ENCODE data around the gene SH2B2. TPM values are rescaled to one million over a fixed set of nuclear protein-coding genes. Genes with fewer than 3 reads are reported as not detected.

Gene SH2B2
- polyA plus RNA-seq (2013): 64.0 and 68.7 TPM in 2 replicates

DNA sequence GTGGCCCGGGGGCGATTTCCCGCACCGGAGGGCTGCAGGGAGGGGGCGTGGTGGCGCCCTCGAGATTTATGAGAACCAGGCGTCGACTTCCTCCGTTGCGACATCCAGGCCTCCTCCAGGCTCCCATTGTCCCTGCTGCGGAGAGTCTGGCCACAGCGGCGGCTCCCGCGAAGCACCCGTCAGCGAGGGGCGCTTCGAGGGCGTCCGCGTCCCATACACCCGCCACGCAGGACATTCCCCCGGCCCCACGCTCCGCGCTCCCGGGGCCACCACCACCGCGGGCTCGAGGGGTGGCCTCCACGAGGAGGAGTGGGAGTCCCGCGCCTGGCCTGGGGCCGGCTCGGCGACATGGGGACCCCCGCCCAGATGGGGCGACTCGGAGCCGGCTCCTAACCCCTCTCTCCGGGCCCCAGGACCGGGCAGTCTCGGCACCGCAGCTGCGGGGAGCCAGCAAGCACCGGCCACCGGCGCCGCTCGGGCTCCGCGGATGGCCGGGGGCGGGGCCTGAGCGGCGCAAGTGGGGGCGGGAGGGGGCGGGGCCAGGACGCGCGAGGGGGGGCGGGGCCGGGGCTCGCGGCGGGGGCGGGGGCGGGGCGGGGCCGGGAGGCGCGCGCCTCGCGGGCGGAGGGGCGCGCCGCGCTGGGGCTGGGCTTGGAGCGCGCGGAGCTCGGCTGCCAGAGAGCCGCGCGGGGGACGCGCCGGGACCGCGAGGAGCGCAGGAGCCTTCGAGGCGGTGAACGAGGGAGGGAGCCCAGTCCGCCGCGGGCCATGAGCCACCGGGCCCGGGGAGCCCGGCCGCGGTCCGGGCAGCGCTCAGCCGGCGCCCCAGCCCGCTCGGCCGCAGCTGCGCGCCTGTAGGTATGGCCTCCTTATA lies at the start of gene SH2B2:
SH2B2 (plus strand) TSS at position 632 of the 874 bp plus-strand sequence. CDS start 13,683 bp downstream, outside the sequence.
- H3K9ac ChIP-seq (ENCODE audit: low read length): peak within 1 kb of the TSS; percentile 89
- H3K18ac ChIP-seq (ENCODE audit: low read length): peak within 1 kb of the TSS; percentile 97

DNA sequence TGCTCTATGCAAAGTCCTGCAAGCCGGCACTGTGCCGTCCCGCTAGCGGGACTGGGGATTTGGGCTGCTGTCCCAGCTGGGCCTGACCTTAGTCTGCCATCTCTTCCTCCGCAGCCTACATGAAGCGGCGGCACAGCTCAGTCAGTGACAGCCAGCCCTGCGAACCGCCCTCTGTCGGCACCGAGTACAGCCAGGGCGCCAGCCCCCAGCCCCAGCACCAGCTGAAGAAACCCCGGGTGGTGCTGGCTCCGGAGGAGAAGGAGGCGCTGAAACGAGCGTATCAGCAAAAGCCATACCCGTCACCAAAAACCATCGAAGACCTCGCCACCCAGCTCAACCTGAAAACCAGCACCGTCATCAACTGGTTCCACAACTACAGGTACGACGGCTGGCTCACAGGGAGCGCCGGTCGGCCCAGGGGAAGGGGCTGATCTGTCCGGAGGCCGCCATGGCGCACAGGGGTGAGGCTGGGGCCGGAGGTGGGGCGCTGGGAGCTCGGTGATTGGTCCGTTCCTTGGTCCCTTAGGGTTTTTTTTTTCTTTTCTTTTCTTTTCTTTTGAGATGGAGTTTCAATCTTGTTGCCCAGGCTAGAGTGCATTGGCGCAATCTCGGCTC lies 47.4 kb upstream of the SH2B2 start:
- peaks cover 1 to 2% of the 10 kb centered on the region in 2 experiments for H3K4me1 ChIP-seq (ENCODE audit: control insufficient read depth in 1 of 2, insufficient read depth in 2 of 2, low read length in 2 of 2)
- H3K9ac ChIP-seq (ENCODE audit: low read length): no peak overlapping the region
- no peak overlapping the region for H3K4ac ChIP-seq (ENCODE audit: low read depth, low read length)
- H2BK120ac ChIP-seq (ENCODE audit: insufficient read depth, low read length, poor library complexity): no peak overlapping the region
- no peak overlapping the region for H2AK5ac ChIP-seq (ENCODE audit: low read length)
- no peaks in the 10 kb centered on the region for H3K79me1 ChIP-seq (ENCODE audit: low read length)
- H2BK12ac ChIP-seq (ENCODE audit: low read length): no peak overlapping the region
- H3K27ac ChIP-seq (ENCODE audit: low read depth, low read length): no peak overlapping the region
- H3K4me2 ChIP-seq (ENCODE audit: low read length): no peak overlapping the region
- no peak overlapping the region for H3K18ac ChIP-seq (ENCODE audit: low read length)
- H3K4me3 ChIP-seq (ENCODE audit: low read depth, low read length): no peak overlapping the region
- WGBS (ENCODE audit: extremely low coverage, insufficient coverage, insufficient read length): no CpG with 5 or more reads among the region's 35 CpGs
- no peak overlapping the region for H4K12ac ChIP-seq (ENCODE audit: low read depth, low read length)
- no peaks in the 10 kb centered on the region for H3K9me3 ChIP-seq (ENCODE audit: insufficient read depth, low read depth, low read length)
- H3K79me2 ChIP-seq (ENCODE audit: control insufficient read depth, insufficient read depth, low read length, poor library complexity): no peaks in the 10 kb centered on the region
- H4K8ac ChIP-seq (ENCODE audit: low read depth, low read length): no peak overlapping the region
- H3K14ac ChIP-seq (ENCODE audit: low read length): no peak overlapping the region
- no peak overlapping the region for H3K23ac ChIP-seq (ENCODE audit: low read length)
- no peak overlapping the region for H2BK5ac ChIP-seq (ENCODE audit: low read depth, low read length, poor library complexity)
- no peaks in the 10 kb centered on the region for H3K27me3 ChIP-seq (ENCODE audit: insufficient read depth, low read length)
- DNase-seq: no peak
- no peak overlapping the region for H4K91ac ChIP-seq (ENCODE audit: low read depth, low read length)
- peaks cover 19 to 33% of the 10 kb centered on the region in 2 experiments for H3K36me3 ChIP-seq (ENCODE audit: control insufficient read depth in 1 of 2, insufficient read depth in 2 of 2, low read length in 2 of 2)
- no peak overlapping the region for H2AFZ ChIP-seq (ENCODE audit: insufficient read depth, low read length, poor library complexity)

More for the DNA sequence above, at the start of gene SH2B2:
- Histone ChIP-seq H3K79me1 (ENCODE audit: low read length) (peaks cover 17% of the 10 kb centered on the region), H4K91ac (ENCODE audit: low read depth, low read length) (peak within 1 kb of the TSS; percentile 100), H3K36me3 (ENCODE audit: control insufficient read depth in 1 of 2, insufficient read depth in 2 of 2, low read length in 2 of 2) (no peaks in the 10 kb centered on the region), H3K27ac (ENCODE audit: low read depth, low read length) (peak within 1 kb of the TSS; percentile 84), H2BK12ac (ENCODE audit: low read length) (peak within 1 kb of the TSS; percentile 32), H2AK5ac (ENCODE audit: low read length) (peak within 1 kb of the TSS; percentile 84), H3K14ac (ENCODE audit: low read length) (peak within 1 kb of the TSS; percentile 97), H4K12ac (ENCODE audit: low read depth, low read length) (peak within 1 kb of the TSS; percentile 90), H3K4me3 (ENCODE audit: low read depth, low read length) (peak within 1 kb of the TSS; percentile 79), H2BK120ac (ENCODE audit: insufficient read depth, low read length, poor library complexity) (peak within 1 kb of the TSS; percentile 97), H2AFZ (ENCODE audit: insufficient read depth, low read length, poor library complexity) (peak within 1 kb of the TSS; percentile 87), H3K4me2 (ENCODE audit: low read length) (peak within 1 kb of the TSS; percentile 93), H3K27me3 (ENCODE audit: insufficient read depth, low read length) (no peaks in the 10 kb centered on the region), H3K79me2 (ENCODE audit: control insufficient read depth, insufficient read depth, low read length, poor library complexity) (peaks cover 9% of the 10 kb centered on the region), H3K4me1 (ENCODE audit: control insufficient read depth in 1 of 2, insufficient read depth in 2 of 2, low read length in 2 of 2) (peaks cover 10 to 30% of the 10 kb centered on the region in 2 experiments), H2BK5ac (ENCODE audit: low read depth, low read length, poor library complexity) (peak within 1 kb of the TSS; percentile 94), H3K4ac (ENCODE audit: low read depth, low read length) (peak within 1 kb of the TSS; percentile 95), H3K23ac (ENCODE audit: low read length) (no peak within 1 kb of the TSS), H3K9me3 (ENCODE audit: insufficient read depth, low read depth, low read length) (peaks cover 3% of the 10 kb centered on the region), H4K8ac (ENCODE audit: low read depth, low read length) (peak within 1 kb of the TSS; percentile 98)
- peak; percentile 60 to 75 for DNase-seq
- WGBS (ENCODE audit: extremely low coverage, insufficient coverage, insufficient read length): no CpG with 5 or more reads among the region's 116 CpGs

DNA sequence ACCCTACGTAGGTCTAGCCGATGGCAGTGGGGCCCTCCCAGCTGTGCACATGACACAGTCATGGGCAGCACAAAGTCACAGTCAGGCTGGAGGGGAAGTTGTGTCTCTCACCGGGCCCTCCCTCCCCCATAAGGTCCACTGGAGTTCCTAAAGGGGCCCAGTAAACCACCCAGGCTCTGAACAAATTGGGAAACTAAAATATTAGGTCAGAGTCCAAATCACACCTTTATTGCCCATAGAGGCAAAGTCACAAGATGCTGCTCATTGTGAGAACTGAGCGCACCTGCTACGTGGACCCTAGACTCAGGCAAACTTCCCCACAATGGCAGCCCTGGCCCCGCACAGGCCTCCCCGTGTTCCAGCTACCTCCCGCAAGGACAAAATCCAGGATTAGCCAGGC lies 45.2 kb upstream of the SH2B2 start:
- Histone ChIP-seq H3K27me3 (ENCODE audit: insufficient read depth, low read length) (no peaks in the 10 kb centered on the region), H2BK120ac (ENCODE audit: insufficient read depth, low read length, poor library complexity) (no peak overlapping the region), H4K12ac (ENCODE audit: low read depth, low read length) (no peak overlapping the region), H3K23ac (ENCODE audit: low read length) (no peak overlapping the region), H2BK5ac (ENCODE audit: low read depth, low read length, poor library complexity) (no peak overlapping the region), H3K36me3 (ENCODE audit: control insufficient read depth in 1 of 2, insufficient read depth in 2 of 2, low read length in 2 of 2) (peaks cover 9 to 27% of the 10 kb centered on the region in 2 experiments), H3K4ac (ENCODE audit: low read depth, low read length) (no peak overlapping the region), H2AK5ac (ENCODE audit: low read length) (no peak overlapping the region), H2AFZ (ENCODE audit: insufficient read depth, low read length, poor library complexity) (no peak overlapping the region), H3K4me1 (ENCODE audit: control insufficient read depth in 1 of 2, insufficient read depth in 2 of 2, low read length in 2 of 2) (peaks cover 9 to 10% of the 10 kb centered on the region in 2 experiments), H3K79me2 (ENCODE audit: control insufficient read depth, insufficient read depth, low read length, poor library complexity) (no peaks in the 10 kb centered on the region), H2BK12ac (ENCODE audit: low read length) (no peak overlapping the region), H4K8ac (ENCODE audit: low read depth, low read length) (no peak overlapping the region), H3K27ac (ENCODE audit: low read depth, low read length) (no peak overlapping the region), H3K79me1 (ENCODE audit: low read length) (no peaks in the 10 kb centered on the region), H3K14ac (ENCODE audit: low read length) (no peak overlapping the region), H4K91ac (ENCODE audit: low read depth, low read length) (no peak overlapping the region), H3K4me2 (ENCODE audit: low read length) (no peak overlapping the region), H3K9ac (ENCODE audit: low read length) (no peak overlapping the region), H3K18ac (ENCODE audit: low read length) (no peak overlapping the region), H3K9me3 (ENCODE audit: insufficient read depth, low read depth, low read length) (no peaks in the 10 kb centered on the region), H3K4me3 (ENCODE audit: low read depth, low read length) (no peak overlapping the region)
- no peak for DNase-seq
- WGBS (ENCODE audit: extremely low coverage, insufficient coverage, insufficient read length): no CpG with 5 or more reads among the region's 8 CpGs

DNA sequence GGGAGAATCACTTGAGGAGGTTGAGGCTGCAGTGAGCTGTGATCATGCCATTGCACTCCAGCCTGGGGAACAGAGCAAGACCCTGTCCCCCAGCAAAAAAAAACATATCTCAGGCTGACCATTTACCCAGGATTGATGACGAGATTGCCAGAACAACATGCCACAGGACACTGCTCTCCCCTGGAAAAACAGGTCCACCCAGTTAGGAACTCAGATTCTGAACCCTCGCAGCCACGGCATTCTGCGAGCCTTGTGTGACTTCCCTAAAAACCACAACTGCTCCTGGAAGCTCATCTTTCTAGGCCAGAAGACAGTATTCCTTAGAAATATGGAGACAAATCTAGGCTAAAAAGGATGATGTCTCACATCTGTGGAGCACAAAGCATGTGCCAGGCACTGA lies 42.1 kb upstream of the SH2B2 start:
- H4K12ac ChIP-seq (ENCODE audit: low read depth, low read length): no peak overlapping the region
- H4K8ac ChIP-seq (ENCODE audit: low read depth, low read length): no peak overlapping the region
- no peak overlapping the region for H2AK5ac ChIP-seq (ENCODE audit: low read length)
- no peak overlapping the region for H3K4me3 ChIP-seq (ENCODE audit: low read depth, low read length)
- H3K27ac ChIP-seq (ENCODE audit: low read depth, low read length): peak overlapping the region; percentile 63
- H4K91ac ChIP-seq (ENCODE audit: low read depth, low read length): no peak overlapping the region
- DNase-seq: peak; percentile 60 to 86
- H2BK5ac ChIP-seq (ENCODE audit: low read depth, low read length, poor library complexity): no peak overlapping the region
- no peaks in the 10 kb centered on the region for H3K79me2 ChIP-seq (ENCODE audit: control insufficient read depth, insufficient read depth, low read length, poor library complexity)
- peak overlapping the region; percentile 2 for H2BK120ac ChIP-seq (ENCODE audit: insufficient read depth, low read length, poor library complexity)
- peaks cover 15 to 32% of the 10 kb centered on the region in 2 experiments for H3K36me3 ChIP-seq (ENCODE audit: control insufficient read depth in 1 of 2, insufficient read depth in 2 of 2, low read length in 2 of 2)
- H3K4me1 ChIP-seq (ENCODE audit: control insufficient read depth in 1 of 2, insufficient read depth in 2 of 2, low read length in 2 of 2): peaks cover 9 to 10% of the 10 kb centered on the region in 2 experiments
- H3K79me1 ChIP-seq (ENCODE audit: low read length): no peaks in the 10 kb centered on the region
- H2AFZ ChIP-seq (ENCODE audit: insufficient read depth, low read length, poor library complexity): no peak overlapping the region
- no peaks in the 10 kb centered on the region for H3K9me3 ChIP-seq (ENCODE audit: insufficient read depth, low read depth, low read length)
- no peak overlapping the region for H3K23ac ChIP-seq (ENCODE audit: low read length)
- no CpG with 5 or more reads among the region's 4 CpGs for WGBS (ENCODE audit: extremely low coverage, insufficient coverage, insufficient read length)
- H3K4ac ChIP-seq (ENCODE audit: low read depth, low read length): no peak overlapping the region
- H3K9ac ChIP-seq (ENCODE audit: low read length): no peak overlapping the region
- H3K18ac ChIP-seq (ENCODE audit: low read length): no peak overlapping the region
- H3K27me3 ChIP-seq (ENCODE audit: insufficient read depth, low read length): no peaks in the 10 kb centered on the region
- no peak overlapping the region for H2BK12ac ChIP-seq (ENCODE audit: low read length)
- no peak overlapping the region for H3K14ac ChIP-seq (ENCODE audit: low read length)
- H3K4me2 ChIP-seq (ENCODE audit: low read length): no peak overlapping the region

Data from trophoblast cell (in vitro differentiated cells and primary cell).